Stimulated activated naive CD4-positive, alpha-beta T cell treated with Interleukin-2 at 50 U/mL for 16 hours (primary cell): ENCODE results near the gene AQP6.
"Not testable (repeated sequence)": the region's sequence is repeated elsewhere in the genome, so short reads cannot be mapped to it uniquely, and the experiment has no call there.

Experiments used
- DNase-seq: peaks from one replicate; lab custom pipeline; 2025; lab: John Stamatoyannopoulos, UW

Gene AQP6

DNA sequence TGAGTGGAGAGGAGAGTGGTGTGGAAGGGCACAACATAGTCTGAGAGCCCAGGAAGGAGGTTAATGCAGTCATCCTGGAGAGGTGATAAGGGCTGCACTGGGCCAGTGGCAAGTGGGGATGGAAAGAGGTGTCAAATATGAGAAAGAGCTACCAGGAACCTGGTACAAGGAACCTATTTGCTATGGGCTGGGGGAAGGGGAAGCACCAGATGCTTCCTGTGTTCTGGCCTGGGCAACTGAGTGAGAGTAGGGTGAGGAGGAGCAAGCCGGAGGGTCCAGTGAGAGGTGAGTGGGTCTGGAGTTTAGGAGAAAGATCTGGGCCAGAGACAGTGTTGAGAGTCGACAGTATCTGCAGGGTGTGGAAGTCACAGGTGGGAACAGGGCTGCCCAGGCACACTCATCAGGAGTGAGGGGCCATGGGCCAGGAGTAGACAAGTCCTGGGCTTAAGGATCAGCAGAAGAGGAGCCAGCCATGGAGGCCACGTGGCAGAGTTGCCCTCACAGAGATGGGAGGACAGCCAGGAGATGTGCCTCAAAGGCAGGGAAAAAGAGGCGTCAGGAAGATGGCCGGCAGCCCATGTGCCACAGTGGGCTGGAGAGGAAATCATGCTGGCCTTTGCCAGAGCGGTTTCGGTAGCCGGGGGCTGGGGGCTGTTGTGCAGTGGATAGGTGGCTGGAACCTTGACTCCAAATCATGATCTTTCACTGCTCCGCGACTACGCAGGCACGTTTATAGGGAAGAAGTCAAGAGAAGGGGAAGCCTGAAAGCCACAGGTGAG lies 2.9 kb upstream of the AQP6 start:
- no peak for DNase-seq

GRCh38 chr12:49970658-49971057 lies 2.1 kb upstream of the AQP6 start:
- no peak for DNase-seq

DNA sequence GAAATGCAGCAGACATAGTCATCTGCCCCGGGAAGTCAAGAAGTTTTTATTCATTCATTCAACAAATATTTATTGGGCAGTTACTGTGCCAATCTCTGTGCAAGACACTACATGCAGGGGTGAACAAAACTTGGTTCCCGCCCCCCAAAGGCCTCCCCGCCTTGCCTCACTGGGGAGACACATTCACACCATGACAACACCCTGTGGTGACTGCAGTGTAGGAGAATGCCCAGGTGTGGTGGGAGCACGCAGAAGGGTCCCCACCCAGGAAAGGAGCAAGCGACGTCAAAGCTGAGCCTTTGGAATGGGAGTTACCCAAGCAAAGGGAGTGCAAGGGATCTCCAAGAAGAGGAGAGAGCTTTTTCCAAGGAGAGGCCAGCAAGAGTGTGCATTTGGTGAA lies 1.6 kb upstream of the AQP6 start:
- no peak for DNase-seq

GRCh38 chr12:49972129-49972528 lies 618 bp upstream of the AQP6 start:
- no peak for DNase-seq

DNA sequence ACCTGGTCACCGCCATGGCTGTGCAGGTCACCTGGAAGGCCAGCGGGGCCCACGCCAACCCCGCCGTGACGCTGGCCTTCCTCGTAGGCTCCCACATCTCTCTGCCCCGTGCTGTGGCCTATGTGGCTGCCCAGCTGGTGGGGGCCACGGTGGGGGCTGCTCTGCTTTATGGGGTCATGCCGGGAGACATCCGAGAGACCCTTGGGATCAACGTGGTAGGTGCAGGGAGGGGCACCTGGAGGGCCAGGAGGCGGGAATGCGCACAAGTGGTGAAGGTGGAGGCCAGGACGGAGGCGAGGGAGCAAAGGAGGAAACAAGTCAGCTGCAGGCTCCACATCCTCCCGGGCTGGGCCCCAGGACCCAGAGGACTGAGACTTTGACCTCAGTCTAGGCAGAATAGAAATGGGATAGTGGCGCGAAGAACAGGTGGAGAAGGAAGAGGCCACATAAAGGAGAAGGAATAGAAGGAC lies 649 bp downstream of the AQP6 start:
- no peak for DNase-seq

DNA sequence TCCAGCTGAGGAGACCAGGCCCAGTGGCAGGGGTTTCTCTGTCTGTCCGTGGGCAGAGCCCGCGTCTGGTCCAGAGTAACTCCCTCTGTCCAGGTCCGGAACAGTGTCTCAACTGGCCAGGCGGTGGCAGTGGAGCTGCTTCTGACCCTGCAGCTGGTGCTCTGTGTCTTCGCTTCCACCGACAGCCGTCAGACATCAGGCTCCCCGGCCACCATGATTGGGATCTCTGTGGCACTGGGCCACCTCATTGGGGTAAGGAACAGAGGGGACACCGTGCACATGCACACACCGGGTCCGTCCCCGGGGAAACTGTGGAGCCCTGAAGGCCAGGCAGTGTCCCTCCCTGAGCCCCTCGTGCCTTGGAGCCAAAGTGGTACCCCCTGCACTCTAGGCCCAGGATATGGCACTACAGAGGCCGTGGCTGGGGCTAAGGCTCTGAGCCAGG lies 1.5 kb downstream of the AQP6 start:
- DNase-seq, result no peak

DNA sequence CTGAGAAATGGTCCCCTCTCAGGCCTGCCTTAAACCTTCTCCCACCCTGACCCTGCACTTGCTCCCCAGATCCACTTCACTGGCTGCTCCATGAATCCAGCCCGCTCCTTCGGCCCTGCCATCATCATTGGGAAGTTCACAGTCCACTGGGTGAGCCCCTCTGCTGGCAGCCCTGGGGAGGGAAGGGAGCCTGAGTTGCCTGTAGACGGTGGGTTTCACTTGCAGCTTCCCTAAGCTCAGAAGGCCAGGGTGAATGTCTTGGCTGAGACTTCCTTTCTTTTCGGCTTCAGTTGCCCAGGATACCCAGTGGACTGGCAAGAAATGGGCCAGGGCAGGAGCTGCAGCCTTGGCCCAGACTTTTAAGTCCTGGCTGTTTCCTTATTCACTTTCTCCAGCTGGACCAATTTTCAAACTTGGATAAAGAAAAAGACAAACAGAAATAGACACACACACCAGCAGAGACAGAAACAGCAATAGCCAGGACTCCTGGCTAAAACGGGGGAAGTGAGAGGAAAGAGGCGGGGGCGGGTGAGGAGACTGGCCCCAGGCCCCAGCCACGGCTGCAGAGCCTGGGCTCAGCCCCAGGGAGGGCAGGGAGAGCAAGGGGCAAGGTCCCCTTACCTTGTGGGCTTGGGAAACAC lies 2.0 kb downstream of the AQP6 start:
- no peak for DNase-seq

- DNase-seq, result no peak
Measured at GRCh38 chr12:49975318-49975761, 2.6 kb downstream of the AQP6 start.

- no peak for DNase-seq
Measured at GRCh38 chr12:49976557-49976956, 3.8 kb downstream of the AQP6 start.

DNA sequence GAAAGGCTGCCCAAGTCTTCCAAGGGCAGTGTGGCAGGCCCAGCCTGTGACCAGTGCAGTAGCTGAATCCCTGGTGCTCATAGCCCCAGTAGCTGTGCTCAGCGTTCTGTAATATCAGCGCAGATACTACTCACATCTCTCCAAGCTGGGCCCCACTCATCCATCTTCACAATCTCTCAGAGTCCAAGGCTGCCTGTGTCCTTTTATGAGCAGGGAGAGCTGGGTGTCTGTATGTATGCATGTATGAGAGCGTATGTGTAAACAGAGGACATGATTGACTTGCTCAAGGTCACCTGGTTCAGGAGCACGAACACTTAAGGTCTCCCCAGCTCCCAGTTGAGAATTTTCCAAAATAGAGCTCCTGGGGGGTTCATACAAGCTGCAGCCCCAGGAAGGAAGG lies 5.4 kb downstream of the AQP6 start:
- no peak for DNase-seq

DNA sequence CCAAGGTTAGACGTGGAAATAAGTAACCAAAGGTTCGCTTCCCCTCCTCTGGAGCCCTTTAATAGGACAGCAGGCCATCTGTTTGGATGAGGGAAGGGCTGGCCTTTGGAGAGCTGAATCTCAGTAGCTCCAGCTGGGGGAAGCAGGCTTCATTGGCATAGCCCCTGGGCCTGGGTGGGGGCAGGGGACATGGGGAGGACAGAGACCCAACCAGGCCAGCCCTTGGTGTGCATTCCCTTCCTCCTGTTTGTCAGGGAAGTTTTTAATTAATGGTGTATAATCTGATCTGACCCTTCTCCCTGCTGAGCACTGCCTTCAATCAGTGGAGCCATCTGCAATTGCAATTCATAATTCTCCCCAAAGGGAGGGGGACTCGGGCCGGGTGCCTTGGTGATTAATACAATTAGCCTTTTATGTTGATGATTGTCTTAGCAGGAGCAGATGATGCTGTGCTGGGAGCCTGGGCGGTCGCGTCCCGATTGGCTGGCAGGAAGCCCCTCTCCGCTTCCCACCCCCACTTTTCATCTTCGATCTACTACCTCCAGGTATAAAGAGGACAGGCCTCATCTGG lies 6.4 kb downstream of the AQP6 start:
- no peak for DNase-seq

- DNase-seq, result no peak
Measured at GRCh38 chr12:49979791-49980190, 7.0 kb downstream of the AQP6 start.

DNA sequence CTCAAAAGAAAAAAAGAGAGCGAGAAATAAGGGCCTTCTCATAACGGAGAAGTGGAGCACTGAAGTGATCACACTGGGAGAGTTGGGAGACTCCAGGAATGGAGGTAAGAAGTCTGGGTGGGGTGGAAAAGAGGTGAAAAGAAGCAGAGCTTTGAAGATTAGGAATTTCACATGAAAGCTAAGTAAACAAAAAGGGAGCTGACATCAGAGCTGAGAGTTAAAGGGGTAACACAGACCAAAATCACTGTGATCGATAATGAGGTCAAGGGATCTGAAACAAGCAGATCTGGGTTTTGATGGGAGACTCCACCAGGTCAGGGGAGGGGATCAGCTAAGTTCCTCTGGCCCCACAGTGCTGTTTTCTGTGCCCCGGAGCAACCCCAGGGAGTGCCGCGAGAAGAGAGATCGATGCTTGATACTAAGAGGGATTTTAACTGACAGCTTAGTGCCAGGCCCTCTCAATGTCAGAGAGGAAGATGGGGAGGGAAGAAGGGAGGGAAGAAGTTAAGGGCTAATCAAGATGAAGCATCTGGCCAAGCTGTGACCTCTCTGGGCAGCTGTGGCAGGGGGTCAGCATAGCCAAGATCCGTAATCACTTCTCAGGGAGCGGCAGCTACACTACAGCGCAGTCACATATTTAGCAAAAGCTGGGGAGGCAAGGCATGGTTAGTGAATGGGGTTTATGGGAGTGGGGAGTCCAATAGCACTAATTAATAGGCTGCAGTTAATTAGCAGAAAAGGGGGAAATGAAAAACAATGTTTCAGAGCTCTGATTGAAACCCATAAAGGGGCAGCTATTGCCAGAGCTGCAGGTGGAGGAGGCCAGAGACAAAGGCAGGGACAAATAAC lies 8.0 kb downstream of the AQP6 start:
- no peak for DNase-seq

- no peak for DNase-seq
Measured at GRCh38 chr12:49982246-49983087, 9.7 kb downstream of the AQP6 start.

DNA sequence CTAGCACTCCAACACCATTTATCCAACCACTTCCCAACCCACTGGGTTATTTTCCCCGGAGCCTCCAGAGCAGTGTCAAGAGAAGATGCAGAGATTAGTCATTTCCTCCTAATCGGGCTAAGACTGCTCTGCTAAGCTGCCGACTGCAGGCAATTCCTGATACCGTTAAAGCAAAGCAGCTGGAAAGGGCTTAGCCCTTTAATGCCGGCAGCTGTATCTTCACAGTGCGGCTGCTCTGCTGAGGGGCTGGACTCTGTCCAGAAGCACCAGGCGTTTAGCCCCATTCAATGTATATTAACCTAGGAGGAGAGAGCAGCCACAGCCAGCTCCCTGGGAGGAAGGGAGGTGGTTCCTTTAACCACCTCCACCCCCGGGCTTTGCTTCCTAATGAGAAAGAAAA lies 11.1 kb downstream of the AQP6 start:
- DNase-seq, result no peak

- no peak for DNase-seq
Measured at GRCh38 chr12:49984476-49985359, 12.0 kb downstream of the AQP6 start.

GRCh38 chr12:49985981-49986380 lies 13.2 kb downstream of the AQP6 start:
- DNase-seq, result no peak

DNA sequence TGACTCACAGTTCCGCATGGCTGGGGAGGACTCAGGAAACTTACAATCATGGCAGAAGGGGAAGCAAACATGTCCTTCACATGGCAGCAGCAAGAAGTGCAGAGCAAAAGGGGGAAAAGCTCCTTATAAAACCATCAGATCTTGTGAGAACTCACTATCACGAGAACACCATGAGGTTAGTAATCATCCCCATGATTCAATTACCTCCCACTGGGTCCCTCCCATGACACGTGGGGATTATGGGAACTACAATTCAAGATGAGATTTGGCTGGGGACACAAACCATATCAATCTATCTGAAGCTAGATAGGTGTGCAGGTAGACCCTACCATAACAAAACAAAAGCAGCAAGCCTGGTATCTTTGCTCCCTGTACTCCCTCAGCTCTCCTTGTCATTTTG lies 13.7 kb downstream of the AQP6 start:
- DNase-seq, result not testable (repeated sequence)

DNA sequence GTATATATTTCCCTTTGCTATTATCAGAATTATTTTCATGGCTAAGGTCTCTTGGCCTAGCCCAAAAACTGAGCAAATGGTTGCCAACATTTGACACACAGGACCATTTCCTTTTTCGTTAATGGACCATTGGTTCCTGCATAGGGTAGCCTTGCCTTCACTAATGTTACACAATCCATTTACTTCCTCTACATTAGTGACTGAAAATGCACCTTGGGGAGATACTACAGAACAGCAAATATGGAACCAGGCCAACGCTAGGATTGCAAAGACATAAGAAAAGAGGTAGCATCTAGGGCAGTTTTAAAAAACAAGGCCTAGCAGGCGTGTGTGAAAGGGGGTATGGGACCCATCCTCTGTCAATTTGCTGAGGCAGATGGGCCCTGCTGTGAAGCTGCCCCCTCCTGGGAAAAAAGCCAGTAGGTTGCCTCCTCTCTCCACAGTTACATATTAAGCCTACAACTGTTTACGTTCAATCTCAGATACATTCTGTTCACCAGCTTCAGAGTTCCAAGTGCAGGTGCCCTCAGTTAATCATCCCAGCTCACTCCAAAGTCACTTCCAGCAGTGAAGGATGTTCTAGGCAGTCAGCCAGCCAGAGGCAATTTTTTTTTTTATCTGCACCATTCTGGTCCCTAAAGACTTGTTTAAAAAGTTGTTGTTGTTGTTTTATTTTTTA lies 15.0 kb downstream of the AQP6 start:
- DNase-seq, result no peak

DNA sequence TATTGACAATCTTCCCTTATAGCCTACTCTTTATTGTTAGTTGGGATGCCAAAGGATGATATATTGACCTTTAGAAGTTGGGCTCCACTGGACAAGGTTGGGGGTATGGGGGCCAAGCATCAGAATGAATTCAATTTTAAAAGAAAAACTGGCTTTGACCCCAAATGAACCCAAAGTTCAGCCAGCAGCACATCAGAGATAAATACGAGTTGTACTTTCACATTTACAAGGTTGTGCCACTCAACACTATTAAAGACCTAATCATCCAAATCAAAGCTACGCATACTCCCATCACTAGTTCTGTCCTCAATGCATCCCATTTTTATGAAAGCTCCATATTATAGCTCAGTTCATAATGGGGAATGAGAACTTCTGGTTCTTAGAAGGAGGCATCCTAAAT lies 16.7 kb downstream of the AQP6 start:
- not testable (repeated sequence) for DNase-seq
